Tibial nerve (tissue), 4 donors: ENCODE data around the gene UGDH.
"Not testable (repeated sequence)": the region's sequence is repeated elsewhere in the genome, so short reads cannot be mapped to it uniquely, and the experiment has no call there.

ENCODE experiments used
- CTCF ChIP-seq, 5 experiments: fragments of 200-600 bp in 3 of 5; fragments of 450-650 bp in 2 of 5; sonication (generic) in 3 of 5; IDR thresholded peaks; one replicate each; pipeline ENCODE4 v1.5.1; 2016 to 2019; ENCODE audit warnings: antibody characterized with exemption in 5 of 5, mild to moderate bottlenecking in 3 of 5, moderate library complexity in 2 of 5
- EP300 ChIP-seq, 2 donors: sonication (generic); formaldehyde crosslinking; IDR thresholded peaks; one replicate each; pipeline ENCODE4 v1.6.1; 2017; ENCODE audit warnings: antibody characterized with exemption in 2 of 2, mild to moderate bottlenecking in 1 of 2
- POLR2A ChIP-seq, 2 donors: fragments of 450-650 bp; IDR thresholded peaks; one replicate each; pipeline ENCODE4 v1.6.1; 2017; ENCODE audit warnings: antibody characterized with exemption in 2 of 2, mild to moderate bottlenecking in 2 of 2, moderate library complexity in 2 of 2

GRCh38 chr4:39544080-39544479 is 16.8 kb upstream of the UGDH start:
- not testable (repeated sequence) for TF ChIP-seq CTCF, POLR2A, EP300 (IDR thresholded peaks at IDR 0.05)
